ENCODE measurements around the gene SYT17.
"Not testable (repeated sequence)": the region's sequence is repeated elsewhere in the genome, so short reads cannot be mapped to it uniquely, and the experiment has no call there.

The SYT17 gene

DNA sequence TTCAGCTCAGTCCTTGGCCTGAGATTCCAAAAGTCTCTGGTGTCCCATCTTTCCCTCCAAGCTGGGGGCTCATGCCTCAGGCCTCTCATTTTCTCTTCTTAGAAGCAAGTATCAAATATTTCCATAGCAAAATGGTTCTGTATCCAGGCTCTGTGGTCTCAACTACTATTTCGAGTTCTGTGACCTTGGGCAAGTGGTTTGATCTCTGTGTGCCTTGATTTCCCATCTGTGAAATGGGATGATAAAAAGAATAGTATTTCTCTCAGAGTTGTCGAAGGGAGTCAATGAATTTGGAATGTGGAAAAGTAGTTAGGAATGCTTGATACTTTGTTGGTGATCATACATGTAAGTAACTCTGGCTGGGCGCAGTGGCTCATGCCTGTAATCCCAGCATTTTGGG lies 6.4 kb downstream of the SYT17 start:
- DNase-seq, result no peak

DNA sequence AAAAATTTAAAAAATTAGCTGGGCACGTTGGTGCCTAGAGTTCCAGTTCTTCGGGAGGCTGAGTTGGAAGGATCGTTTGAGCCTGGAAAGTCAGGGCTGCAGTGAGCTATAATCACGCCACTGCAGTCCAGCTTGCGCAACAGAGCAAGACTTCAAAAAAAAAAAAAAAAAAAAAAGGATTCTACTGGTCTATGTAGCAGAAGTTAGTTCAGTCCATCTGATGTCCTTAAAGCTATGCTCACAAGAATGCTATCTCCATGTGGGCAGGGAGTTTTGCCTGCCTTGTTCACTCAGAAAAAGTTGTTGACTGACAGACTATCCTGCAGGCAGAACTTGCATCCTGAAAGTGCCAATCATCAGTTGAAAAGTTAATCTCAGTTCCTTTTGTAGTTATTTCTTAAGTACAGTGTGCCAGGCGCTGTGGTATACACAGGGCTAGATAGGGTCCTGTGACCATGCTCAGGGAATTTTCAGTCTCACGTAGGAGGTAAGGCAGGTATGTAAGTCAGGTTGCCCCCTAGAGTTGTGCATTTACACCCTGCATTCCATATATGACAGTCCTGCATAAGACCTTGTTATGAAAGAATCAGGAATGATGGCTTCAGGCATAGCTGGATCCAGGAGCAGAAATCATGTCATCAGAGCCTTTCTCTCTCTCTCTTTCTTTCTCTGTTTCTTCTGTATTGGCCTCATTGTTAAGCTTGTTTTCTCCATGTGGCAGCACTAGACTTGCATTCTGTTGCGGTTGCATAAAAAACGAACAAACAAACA lies 7.6 kb downstream of the SYT17 start:
- DNase-seq, result no peak

DNA sequence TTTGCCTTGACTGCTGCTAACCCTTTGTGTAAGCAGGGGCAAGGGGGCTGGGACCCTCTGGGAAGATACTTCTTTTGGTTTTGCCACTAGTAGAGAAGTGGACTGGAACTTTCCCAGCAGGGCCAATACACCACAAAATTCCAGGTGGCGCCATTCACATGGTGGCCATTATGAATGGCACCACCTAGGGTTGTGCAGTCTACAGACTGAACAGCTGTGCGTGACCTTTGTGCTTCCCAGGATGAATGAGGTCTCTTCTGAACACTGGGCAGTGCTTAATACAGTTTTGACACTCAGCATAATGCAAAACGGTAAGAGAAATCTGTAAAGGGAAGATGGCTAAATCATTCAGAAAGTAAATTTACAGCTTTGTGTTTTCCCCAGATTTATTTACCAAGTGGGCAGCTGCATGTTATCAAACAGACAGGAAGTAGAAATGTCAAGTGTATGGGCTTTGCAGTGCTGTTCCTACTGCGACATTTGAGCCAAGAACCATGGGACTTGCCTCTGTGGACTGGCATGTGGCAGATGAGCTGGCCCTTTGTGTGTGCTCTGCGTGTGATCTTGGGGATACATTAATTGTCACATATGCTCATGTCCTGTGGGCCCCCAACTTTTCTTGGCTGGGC lies 9.2 kb downstream of the SYT17 start:
- no peak for DNase-seq

DNA sequence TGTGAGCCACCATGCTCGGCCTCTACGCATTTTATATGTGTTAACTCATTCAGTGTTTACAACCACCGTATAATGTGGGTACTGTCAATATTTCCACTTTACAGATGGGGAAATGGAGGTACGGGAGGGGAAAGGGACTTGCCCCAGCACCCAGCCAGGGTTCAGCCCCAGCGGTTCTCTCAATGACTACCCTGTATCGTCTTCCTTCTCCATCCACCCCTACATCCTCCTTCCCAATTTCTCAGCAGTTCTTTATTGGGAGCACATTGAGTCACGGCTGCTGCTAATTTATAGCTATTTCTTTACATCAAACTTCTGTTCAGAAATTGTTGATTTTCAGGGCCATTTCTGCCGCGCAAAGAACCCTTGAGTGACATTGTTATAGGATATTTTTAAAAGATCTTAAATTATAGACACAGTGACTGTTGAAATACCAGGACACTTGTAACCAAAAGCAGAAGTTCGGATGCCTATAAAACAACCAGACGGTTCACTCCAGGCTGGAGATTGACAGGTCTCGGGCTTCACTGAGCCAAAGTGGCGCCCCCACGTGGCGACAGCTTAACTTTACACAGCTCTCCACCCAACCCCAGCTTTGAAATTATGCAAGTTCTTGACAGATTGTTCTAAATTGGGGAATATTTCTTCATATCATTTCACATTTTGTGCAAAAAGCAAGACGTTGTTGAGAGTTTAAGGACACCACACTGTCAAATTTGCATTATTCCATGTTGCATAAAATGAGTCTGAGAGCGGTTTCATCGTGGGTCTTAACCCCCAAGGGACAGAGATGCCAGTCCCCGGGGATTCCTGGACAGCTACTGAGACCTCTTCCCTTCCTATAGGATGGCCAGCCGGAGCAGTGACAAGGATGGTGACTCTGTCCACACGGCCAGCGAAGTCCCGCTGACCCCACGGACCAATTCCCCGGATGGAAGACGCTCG lies 11.8 kb downstream of the SYT17 start:
- DNase-seq, result no peak

DNA sequence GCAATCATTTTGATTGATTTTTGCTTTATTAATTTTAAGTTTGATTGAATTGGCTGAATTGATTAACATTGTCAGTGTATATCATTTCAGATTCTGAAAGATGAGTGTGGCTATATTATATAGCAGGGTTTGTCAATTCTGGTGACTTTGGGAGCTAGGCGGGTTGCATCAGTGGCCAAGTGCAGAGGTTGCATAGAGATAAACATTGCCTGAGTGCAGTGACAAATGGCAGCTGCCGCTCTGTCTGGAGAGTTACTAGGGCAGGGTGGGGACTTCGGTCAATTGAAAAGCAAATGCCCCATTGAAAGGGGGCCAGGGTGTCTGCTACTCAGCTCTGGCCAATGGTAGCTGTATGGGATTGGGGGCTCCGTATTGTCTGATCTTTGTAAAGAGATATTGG lies 12.7 kb downstream of the SYT17 start:
- DNase-seq, result no peak

DNA sequence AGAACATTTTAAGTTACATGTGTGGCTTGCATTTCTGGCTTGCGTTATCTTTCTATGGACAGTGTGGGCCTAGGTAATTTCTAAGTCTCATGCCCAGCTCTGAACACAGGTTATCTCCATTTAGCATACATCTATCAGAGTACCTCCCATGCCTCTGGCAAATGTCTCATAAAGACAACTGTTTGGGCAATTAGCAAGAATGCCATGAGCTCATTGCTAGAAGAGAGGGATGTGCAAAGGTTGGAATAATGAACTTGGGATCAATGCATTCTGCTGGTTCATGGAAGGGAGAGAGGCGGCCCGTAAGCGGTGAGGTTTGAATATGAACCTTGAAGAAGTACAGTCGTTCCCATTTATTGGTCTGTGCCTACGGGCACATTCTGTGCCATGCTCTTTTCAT lies 14.4 kb downstream of the SYT17 start:
- no peak for DNase-seq

DNA sequence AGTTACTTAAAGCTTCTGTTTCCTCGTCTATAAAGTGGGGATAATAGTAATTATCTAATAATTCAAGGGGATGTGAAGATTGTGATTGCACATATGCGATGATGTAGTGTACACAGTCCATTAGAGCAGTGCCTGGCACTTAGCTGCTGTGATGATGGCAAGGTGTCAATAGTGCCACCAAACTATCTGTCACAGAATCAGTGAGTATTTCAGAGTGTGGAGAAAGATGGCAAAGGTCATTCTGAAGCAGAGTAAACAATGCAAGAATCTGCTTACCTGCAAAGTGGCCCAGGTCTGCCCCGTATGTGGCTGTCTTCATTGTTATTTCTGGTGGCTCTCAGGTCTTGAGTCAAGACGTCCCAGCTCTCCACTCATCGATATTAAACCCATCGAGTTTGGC lies 15.1 kb downstream of the SYT17 start:
- DNase-seq, result no peak

DNA sequence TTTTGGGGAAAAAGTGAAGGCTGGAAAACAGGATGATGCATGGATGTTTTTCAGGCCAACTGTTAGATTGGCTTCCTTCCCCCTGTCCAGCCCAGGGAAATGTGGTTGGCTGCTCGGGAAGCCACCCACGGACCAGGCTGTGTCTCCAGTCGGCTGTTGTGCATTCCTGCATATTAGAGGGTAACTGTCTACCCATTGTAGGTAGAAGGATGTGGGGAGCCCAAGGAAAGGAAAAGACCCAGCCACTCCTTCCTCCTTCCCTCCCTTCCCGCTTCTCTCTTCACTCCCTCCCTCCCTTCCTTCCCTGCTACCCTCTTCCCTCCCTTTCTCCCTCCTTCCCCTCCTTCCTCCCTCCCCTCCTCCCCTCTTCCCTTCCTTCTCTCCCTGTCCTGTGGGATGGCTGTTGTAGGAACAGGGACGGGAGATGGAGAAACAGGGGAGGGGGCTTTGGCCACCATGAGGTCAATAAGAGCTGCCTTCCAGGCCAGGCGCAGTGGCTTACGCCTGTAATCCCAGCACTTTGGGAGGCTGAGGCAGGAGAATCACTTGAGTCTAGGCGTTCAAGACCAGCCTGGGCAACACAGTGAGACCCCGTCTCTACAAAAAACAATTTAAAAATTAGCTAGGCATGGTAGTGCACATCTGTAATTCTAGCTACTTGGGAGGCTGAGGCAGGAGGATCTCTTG lies 16.9 kb downstream of the SYT17 start:
- DNase-seq, result no peak

DNA sequence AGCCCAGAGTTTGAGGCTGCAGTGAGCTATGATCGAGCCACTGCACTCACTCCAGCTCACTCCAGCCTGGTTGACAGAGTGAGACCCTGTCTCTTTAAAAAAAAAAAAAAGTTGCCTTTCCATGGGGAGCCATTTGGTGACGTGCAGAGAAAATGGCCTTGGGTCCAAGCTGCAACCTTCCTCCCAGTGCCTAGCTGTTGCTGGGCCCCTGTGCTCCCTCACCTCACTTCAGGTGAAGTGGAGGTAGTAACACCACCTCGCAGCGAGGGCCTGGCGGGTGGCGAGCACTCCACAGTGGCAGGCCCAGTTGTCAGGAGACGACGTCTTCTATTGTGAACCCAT lies 17.4 kb downstream of the SYT17 start:
- no peak for DNase-seq

DNA sequence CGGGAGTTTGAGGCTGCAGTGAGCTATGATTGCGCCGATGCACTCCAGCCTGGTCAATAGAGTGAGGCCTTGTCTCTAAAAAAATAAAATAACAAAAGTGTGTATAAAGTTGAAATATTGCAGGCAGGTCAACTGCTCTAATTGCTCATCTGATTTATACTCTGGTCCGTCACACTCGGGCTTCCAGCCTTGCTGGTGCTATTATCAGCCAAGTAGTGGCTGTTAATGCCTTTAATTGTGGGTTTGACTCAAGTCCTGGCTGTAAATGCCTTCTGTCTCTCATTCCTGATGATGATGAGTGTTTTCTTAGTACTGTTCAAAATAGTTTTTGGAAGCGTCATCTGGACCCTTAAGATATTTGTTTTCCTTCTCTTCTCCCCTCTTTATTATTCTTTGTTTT lies 18.4 kb downstream of the SYT17 start:
- DNase-seq, result no peak

DNA sequence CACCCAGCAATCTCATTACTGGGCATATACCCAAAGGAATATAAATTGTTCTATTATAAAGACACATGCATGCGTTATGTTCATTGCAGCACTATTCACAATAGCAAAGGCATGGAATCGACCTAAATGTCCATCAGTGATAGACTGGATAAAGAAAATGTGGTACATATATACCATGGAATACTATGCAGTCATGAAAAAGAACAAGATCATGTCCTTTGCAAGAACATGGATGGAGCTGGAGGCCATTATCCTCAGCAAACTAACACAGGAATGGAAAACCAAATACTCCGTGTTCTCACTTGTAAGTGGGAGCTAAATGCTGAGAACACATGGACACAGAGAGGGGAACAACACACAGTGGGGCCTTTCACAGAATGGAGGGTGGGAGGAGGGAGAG lies 19.9 kb downstream of the SYT17 start:
- DNase-seq, result not testable (repeated sequence)

DNA sequence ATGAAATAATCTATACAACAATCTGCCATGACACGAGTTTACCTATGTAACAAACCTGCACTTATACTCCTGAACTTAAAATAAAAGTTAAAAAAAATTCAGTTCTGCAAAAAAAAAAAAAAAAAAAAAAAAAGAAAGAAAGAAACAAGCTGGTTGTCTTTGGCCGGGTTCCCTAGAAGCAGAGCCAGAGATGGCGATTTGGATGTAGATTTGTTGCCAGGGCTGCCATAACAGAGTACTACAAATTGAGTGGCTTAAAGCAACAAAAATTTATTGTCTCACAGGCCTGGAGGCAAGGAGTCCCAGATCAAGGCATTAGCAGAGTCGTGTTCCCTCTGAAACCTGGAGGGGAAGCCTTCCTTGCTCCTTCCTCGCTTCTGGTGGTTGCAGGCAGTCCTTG lies 20.4 kb downstream of the SYT17 start:
- DNase-seq, result no peak

DNA sequence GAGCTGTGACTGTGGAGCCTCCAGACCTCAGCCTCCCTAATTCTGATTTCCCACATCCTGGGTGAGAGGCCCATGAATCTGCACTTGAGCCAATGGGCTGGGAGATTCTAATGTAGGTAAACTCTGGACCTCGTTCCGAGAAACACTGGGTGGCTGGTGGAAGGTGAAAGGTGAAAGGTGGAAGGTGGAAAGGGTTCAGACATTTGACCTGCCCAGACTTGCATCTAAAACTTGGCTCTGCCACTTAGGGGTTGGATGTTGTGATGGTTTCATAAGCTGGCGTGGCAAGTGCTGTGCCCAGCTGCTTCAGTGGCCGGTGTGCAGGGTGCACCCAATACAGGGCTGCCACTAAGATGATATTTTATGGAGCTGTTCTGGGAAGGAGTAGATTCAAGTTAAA lies 24.8 kb downstream of the SYT17 start:
- no peak for DNase-seq

DNA sequence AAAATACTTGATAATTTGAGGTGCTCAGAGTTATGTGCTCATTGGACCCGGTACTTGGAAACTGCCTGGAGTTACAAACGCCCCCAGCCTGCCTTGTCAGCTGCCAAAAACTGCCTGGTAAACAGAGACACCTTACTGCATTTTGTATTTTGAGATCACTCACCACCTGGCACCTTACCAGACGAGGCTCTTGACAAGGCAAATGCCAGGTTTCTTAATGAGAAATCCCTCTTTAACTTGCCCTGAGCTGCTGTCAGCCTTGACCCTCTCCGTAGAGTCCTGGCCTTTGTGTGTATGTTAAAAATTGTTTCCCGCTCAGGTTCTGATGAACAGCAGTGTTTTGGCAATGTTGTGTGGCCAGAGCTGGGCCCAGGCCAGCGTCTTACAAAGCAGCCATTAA lies 28.8 kb downstream of the SYT17 start:
- no peak for DNase-seq

DNA sequence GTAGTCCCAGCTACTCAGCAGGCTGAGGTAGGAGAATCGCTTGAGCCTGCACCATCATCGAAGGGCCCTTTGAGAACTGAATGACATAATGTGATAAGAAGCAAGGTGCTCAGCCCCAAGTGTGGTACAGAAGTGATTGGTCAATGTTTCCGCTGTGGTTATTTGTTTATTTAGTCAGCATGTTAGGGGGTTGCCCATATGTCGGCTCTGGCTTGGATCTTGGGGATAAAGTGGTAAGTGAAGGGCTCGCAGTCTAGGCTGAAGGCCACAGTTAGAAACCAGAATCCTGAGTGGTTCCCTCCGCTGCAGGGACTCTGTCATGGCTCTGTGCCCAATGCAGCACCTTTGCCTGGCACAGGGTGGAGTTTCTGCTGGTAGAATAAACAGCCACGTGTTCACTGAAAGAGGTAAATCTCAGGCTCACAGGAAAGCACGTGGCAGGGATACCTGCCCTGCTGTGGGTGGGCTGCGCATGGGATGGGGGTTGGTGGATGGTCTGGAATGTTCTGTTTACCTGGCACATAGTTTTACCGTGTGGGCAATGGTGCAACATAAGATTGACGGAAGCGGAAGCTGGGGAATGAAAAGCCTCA lies 35.4 kb downstream of the SYT17 start:
- no peak for DNase-seq

DNA sequence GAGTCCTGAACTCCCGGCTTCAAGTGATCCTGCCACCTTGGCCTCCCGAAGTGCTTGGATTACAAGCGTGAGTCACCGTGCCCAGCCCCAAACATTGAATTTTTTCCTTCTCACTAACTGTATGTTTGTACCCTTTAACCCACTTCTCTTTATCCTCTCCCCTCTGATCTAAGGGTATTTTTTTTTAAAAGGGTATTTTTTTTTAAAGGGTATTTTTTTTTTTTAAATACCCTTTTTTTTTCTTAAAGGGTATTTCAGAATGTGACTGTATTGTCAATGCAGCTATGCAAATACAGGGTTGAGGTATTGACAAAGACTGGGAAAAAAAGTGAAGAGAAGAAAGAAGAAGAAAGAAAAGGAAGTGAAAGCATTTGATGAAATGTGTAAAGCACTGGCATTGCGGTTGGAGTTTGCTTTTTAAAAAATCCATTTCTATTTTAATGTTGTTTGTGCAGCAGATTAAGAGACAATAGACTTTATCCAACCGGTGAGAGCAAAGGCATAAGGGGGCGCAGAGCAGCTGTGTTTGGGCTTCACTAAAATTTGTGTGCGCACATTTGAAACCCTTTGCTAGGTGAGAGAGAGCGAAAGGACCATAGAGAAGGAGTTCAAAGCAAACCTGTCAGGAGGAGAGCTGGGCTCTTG lies 42.4 kb downstream of the SYT17 start:
- no peak for DNase-seq

DNA sequence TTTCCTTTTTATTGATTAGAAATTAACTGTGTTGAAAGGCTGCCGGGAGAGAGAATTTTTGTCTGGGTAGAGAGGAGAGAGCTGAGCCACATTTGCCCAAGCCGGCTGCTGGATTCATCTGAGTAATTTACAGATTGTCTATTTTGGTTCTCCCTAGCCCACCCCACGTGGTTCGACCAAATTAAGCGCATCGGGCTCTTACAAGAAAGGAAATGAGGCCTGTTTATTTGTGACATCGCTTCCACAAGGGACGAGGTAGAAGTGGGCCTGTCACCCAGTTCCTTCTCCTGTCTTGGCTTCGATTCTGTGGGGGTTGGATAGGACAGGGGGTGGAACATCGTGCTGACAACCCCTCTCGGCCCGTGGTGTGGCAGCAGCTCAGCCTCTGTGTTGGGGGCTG lies 42.9 kb downstream of the SYT17 start:
- DNase-seq, result no peak

DNA sequence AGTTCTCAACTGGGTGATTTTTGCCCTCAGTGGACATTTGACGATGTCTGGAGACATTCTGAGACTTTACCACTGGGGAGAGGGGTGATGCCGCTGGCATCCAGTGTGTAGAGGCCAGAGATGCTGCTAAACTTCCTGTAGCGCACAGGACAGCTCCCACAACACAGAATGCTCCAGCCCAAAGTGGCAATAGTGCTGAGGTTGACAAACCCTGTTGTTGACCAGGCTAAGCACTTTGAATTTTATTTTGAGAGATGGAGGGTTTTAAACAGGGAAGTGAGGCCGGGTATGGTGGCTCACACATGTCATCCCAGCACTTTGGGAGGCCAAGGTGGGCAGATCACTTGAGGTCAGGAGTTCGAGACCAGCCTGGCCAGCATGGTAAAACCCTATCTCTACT lies 44.0 kb downstream of the SYT17 start:
- DNase-seq, result no peak

DNA sequence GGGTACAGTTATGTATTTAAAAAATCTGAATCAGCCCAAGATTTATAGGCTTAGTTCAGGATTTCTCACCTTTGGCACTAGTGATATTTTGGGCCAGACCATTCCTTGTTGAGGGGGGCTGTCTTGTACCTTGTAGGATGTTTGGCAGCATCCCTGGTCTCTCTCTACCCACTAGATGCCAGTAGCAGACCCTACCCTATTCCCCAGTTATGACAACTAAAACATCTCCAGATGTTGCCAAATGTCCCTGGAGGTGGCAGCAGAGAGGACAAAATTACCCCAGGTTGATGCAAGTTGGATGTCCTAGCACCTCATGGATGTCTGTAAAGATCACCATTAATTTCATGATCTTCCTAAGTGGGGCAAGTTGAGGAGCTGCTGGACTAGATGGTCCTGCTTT lies 45.8 kb downstream of the SYT17 start:
- DNase-seq, result no peak

DNA sequence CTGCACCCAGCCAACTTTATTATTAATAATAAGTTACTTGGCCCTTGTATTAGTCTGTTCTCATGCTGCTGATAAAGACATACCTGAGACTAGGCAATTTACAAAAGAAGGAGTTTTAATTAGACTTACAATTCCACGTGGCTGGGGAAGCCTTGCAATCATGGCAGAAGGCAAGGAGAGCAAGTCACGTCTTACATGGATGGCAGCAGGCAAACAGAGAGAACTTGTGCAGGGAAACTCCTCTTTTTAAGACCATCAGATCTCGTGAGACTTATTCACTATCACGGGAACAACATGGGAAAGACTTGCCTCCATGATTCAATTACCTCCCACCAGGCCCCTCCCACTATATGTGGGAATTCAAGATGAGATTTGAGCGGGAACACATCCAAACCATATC lies 47.7 kb downstream of the SYT17 start:
- DNase-seq, result no peak

DNA sequence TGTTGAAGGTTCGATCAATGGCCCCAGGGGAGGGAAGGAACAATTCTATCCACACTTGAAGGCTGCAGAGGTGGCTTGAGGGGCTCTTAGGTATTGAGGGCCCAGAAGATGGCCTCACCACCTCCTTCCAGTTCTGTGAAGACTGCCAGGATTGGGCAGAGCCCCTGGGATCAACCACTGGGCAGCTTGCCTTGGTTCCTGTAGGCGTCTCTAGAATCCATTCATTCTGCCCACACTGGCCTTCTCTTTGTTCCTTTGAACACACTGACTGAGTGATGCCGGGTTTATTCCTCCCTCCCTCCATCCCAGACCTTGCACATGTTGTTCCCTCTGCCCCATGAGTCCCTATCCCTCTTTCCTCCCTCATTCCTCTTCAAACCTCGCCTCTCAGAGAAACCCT lies 50.5 kb downstream of the SYT17 start:
- no peak for DNase-seq

DNA sequence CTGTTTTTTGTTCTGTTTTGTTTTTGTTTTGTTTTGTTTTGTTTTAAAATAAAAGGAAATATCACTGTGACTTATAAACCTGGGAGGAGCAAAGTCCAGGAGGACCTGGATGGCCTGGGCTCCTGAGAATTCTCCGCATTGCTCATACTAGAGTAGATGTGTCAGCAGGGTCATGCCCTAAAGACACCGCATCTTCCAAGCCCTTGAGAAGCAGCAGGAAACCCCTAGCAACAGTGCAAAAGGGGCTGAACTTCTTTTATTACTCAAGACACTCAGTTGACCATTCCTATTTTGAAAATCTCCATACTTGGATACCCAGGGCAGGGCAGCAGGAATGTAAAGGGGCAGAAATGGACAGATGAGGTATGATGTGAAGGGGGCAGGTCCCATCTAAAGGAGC lies 51.8 kb downstream of the SYT17 start:
- no peak for DNase-seq

All from activated naive CD4-positive, alpha-beta T cell (primary cell).